HFF-Myc (cell line): Measurements from ENCODE around the gene COPS9.

ENCODE experiments used
- DNase-seq: peaks from one replicate; pipeline ENCODE4 v3.0.0-alpha.2; 2011; ENCODE audit warnings: low read depth; ENCODE audit errors: extremely low read depth
- H3K4me3 ChIP-seq: replicated peaks from 2 replicates; pipeline ENCODE4 v1.5.1; 2011; ENCODE audit warnings: low read depth, mild to moderate bottlenecking, control low read depth, low read length
- CTCF ChIP-seq: IDR thresholded peaks from 2 replicates; pipeline ENCODE4 v1.5.1; 2012; ENCODE audit warnings: mild to moderate bottlenecking, low read depth, low read length, control low read depth; ENCODE audit errors: missing control alignments

The COPS9 gene

GRCh38 chr2:240121675-240122074, 14.4 kb downstream of the COPS9 start:
- no peak for TF ChIP-seq CTCF
- no peak for DNase-seq
- no peak overlapping the region for H3K4me3 ChIP-seq

GRCh38 chr2:240121190-240121589, 14.9 kb downstream of the COPS9 start:
- DNase-seq, result no peak

GRCh38 chr2:240114233-240114632, 21.9 kb downstream of the COPS9 start:
- DNase-seq, result no peak
- no peak overlapping the region for H3K4me3 ChIP-seq
- no peak for TF ChIP-seq CTCF

More at GRCh38 chr2:240121190-240121589, 14.9 kb downstream of the COPS9 start:
- no peak overlapping the region for H3K4me3 ChIP-seq
- no peak for TF ChIP-seq CTCF

- no peak overlapping the region for H3K4me3 ChIP-seq
- no peak for DNase-seq
- TF ChIP-seq CTCF, result no peak
Measured at GRCh38 chr2:240112914-240113690, 23.0 kb downstream of the COPS9 start.

GRCh38 chr2:240111253-240111652, 24.9 kb downstream of the COPS9 start:
- no peak for TF ChIP-seq CTCF
- peak; percentile 49 for DNase-seq
- H3K4me3 ChIP-seq, result no peak overlapping the region

- TF ChIP-seq CTCF, result no peak
- DNase-seq, result no peak
- H3K4me3 ChIP-seq, result no peak overlapping the region
Measured at GRCh38 chr2:240109386-240109785, 26.7 kb downstream of the COPS9 start.

- no peak overlapping the region for H3K4me3 ChIP-seq
- DNase-seq, result no peak
- TF ChIP-seq CTCF, result no peak
Measured at GRCh38 chr2:240107477-240107796, 28.7 kb downstream of the COPS9 start.
